ENCODE results near the gene AGAP1.

AGAP1 gene

GRCh38 chr2:235951982-235952381, 458.1 kb downstream of the AGAP1 start:
- no peak overlapping the region for H3K4me3 ChIP-seq (ENCODE audit: low read depth, low read length)

GRCh38 chr2:235952714-235953113, 458.9 kb downstream of the AGAP1 start:
- no peak overlapping the region for H3K4me3 ChIP-seq (ENCODE audit: low read depth, low read length)

- no peak overlapping the region for H3K4me3 ChIP-seq (ENCODE audit: low read depth, low read length)
Measured at GRCh38 chr2:235954281-235954680, 460.4 kb downstream of the AGAP1 start.

- no peak overlapping the region for H3K4me3 ChIP-seq (ENCODE audit: low read depth, low read length)
Measured at GRCh38 chr2:235954888-235955480, 461.1 kb downstream of the AGAP1 start.

- no peak overlapping the region for H3K4me3 ChIP-seq (ENCODE audit: low read depth, low read length)
Measured at GRCh38 chr2:235955664-235956063, 461.8 kb downstream of the AGAP1 start.

- no peak overlapping the region for H3K4me3 ChIP-seq (ENCODE audit: low read depth, low read length)
Measured at GRCh38 chr2:235956281-235956970, 462.6 kb downstream of the AGAP1 start.

GRCh38 chr2:235957251-235957650, 463.4 kb downstream of the AGAP1 start:
- H3K4me3 ChIP-seq (ENCODE audit: low read depth, low read length) = no peak overlapping the region

GRCh38 chr2:235958221-235958930, 464.5 kb downstream of the AGAP1 start:
- no peak overlapping the region for H3K4me3 ChIP-seq (ENCODE audit: low read depth, low read length)

GRCh38 chr2:235958931-235959410, 465.1 kb downstream of the AGAP1 start:
- no peak overlapping the region for H3K4me3 ChIP-seq (ENCODE audit: low read depth, low read length)

GRCh38 chr2:235960011-235960715, 466.3 kb downstream of the AGAP1 start:
- no peak overlapping the region for H3K4me3 ChIP-seq (ENCODE audit: low read depth, low read length)

- no peak overlapping the region for H3K4me3 ChIP-seq (ENCODE audit: low read depth, low read length)
Measured at GRCh38 chr2:235960716-235961640, 467.1 kb downstream of the AGAP1 start.

GRCh38 chr2:235961711-235962110, 467.9 kb downstream of the AGAP1 start:
- no peak overlapping the region for H3K4me3 ChIP-seq (ENCODE audit: low read depth, low read length)

- no peak overlapping the region for H3K4me3 ChIP-seq (ENCODE audit: low read depth, low read length)
Measured at GRCh38 chr2:235963853-235964577, 470.2 kb downstream of the AGAP1 start.

- H3K4me3 ChIP-seq (ENCODE audit: low read depth, low read length) = no peak overlapping the region
Measured at GRCh38 chr2:235964787-235965390, 471.0 kb downstream of the AGAP1 start.

- H3K4me3 ChIP-seq (ENCODE audit: low read depth, low read length) = no peak overlapping the region
Measured at GRCh38 chr2:235966396-235966795, 472.6 kb downstream of the AGAP1 start.

GRCh38 chr2:235966932-235967757, 473.3 kb downstream of the AGAP1 start:
- H3K4me3 ChIP-seq (ENCODE audit: low read depth, low read length) = no peak overlapping the region

GRCh38 chr2:235968155-235968554, 474.3 kb downstream of the AGAP1 start:
- no peak overlapping the region for H3K4me3 ChIP-seq (ENCODE audit: low read depth, low read length)

GRCh38 chr2:235968616-235969324, 474.9 kb downstream of the AGAP1 start:
- no peak overlapping the region for H3K4me3 ChIP-seq (ENCODE audit: low read depth, low read length)

Measured in iPS-11a (cell line).